AG04450 (cell line): ENCODE results near the gene INA. TPM values are rescaled to one million over a fixed set of nuclear protein-coding genes. Genes with fewer than 3 reads are reported as not detected.

Source experiments
- CTCF ChIA-PET: fragments of 300-600, 350-600 bp; formaldehyde crosslinking; extraction: SDS; loops from one replicate; lab custom pipeline; 2022; ENCODE audit warnings: antibody characterized with exemption, inconsistent platforms; lab: Charles Lee
- POLR2A ChIA-PET: fragments of 350-600 bp; formaldehyde crosslinking; extraction: SDS; loops from one replicate; lab custom pipeline; 2021; ENCODE audit warnings: antibody characterized with exemption, inconsistent platforms; lab: Yijun Ruan, JAX
- DNase-seq: peaks from one replicate; pipeline ENCODE4 v3.0.0-alpha.2; 2011; ENCODE audit warnings: low read depth, low spot score
- H3K27ac ChIP-seq: one replicate; pipeline ENCODE4 v1.5.1; 2012; ENCODE audit warnings: low read depth, low read length, control low read depth
- H3K27me3 ChIP-seq: one replicate; pipeline ENCODE4 v1.6.0; 2012; ENCODE audit warnings: low read length; ENCODE audit not compliant: control insufficient read depth, insufficient read depth
- H3K4me3 ChIP-seq: 2 replicates; pipeline ENCODE4 v1.5.1; 2011; ENCODE audit warnings: mild to moderate bottlenecking, low read depth, low read length, control low read depth
- H3K9me3 ChIP-seq: 2 replicates; pipeline ENCODE4 v1.5.1; 2012; ENCODE audit warnings: low read length; ENCODE audit not compliant: control insufficient read depth, insufficient read depth
- polyA plus RNA-seq: library from polyadenylated mRNA; depleted of rRNA; stranded (reverse); fragments of >200 nt; gene quantifications from 2 replicates; pipeline ENCODE4 v1.2.3, GENCODE V29; 2011; rRNA removed
- small RNA-seq: library from RNA; depleted of rRNA; stranded (forward); fragments of <200 nt; gene quantifications from one replicate; pipeline ENCODE3, GENCODE V24; 2012; ENCODE audit warnings: low read depth; ENCODE audit not compliant: insufficient read length
- TF ChIP-seq, protein P1 (sequence below): IDR thresholded peaks from 2 replicates; pipeline ENCODE4 v1.5.1; 2011; ENCODE audit warnings: low read depth, low read length, control low read depth, inconsistent platforms

The INA gene
- polyA plus RNA-seq, 1 experiment = 6.6 TPM

DNA sequence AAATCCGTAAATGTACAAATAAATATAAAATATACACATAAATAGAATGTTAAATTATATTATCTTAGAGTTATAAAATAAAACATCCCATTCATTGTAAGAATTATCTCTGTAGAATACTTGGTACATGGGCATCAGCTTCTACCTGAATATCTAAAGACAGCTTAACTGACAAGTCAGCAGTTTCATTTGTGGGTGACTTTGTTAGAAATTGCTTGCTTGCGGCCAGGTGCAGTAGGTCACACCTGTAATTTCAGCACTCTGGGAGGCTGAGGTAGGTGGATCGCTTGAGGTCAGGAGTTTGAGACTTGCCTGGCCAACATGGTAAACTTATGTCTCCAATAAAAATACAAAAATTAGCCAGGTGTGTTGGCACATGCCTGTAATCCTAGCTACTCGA lies 59.4 kb downstream of the INA start:
- TF ChIP-seq, protein P1, sequence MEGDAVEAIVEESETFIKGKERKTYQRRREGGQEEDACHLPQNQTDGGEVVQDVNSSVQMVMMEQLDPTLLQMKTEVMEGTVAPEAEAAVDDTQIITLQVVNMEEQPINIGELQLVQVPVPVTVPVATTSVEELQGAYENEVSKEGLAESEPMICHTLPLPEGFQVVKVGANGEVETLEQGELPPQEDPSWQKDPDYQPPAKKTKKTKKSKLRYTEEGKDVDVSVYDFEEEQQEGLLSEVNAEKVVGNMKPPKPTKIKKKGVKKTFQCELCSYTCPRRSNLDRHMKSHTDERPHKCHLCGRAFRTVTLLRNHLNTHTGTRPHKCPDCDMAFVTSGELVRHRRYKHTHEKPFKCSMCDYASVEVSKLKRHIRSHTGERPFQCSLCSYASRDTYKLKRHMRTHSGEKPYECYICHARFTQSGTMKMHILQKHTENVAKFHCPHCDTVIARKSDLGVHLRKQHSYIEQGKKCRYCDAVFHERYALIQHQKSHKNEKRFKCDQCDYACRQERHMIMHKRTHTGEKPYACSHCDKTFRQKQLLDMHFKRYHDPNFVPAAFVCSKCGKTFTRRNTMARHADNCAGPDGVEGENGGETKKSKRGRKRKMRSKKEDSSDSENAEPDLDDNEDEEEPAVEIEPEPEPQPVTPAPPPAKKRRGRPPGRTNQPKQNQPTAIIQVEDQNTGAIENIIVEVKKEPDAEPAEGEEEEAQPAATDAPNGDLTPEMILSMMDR = no peak
- CTCF ChIA-PET = no interaction called here

More for the DNA sequence above, 59.4 kb downstream of the INA start:
- DNase-seq = no peak
- Histone ChIP-seq H3K27me3 (no peaks in the 10 kb centered on the region), H3K9me3 (no peaks in the 10 kb centered on the region), H3K27ac (no peak overlapping the region), H3K4me3 (no peak overlapping the region)
- POLR2A ChIA-PET = interaction anchor here (0.9 kb wide), 1 partner anchor 14 kb away, joined by 3 read pairs; the partner anchor contains the start of gene PCGF6

Small RNAs within 50 kb of the gene (small RNA-seq; reads per million reads assigned to genes)
- gene RNU11-3P = not detected

Other genes starting within 250 kb of the INA start
- 94.5 and 117 TPM in 2 replicates for gene NT5C2, start 83.9 kb upstream of the INA start, polyA plus RNA-seq
- gene RPEL1, start 31.3 kb upstream of the INA start, polyA plus RNA-seq = 0.15 and 0.20 TPM in 2 replicates
- 6.9 and 9.9 TPM in 2 replicates for gene PCGF6, start 74.0 kb downstream of the INA start, polyA plus RNA-seq
- 2.3 and 3.5 TPM in 2 replicates for gene TAF5, start 90.8 kb downstream of the INA start, polyA plus RNA-seq
- gene ATP5MK, start 119.3 kb downstream of the INA start, polyA plus RNA-seq = 258 and 407 TPM in 2 replicates
- 18.5 and 21.9 TPM in 2 replicates for gene PDCD11, start 119.5 kb downstream of the INA start, polyA plus RNA-seq
- 9.2 and 11.3 TPM in 2 replicates for gene CALHM2, start 175.2 kb downstream of the INA start, polyA plus RNA-seq
- gene CALHM1, start 181.8 kb downstream of the INA start, polyA plus RNA-seq = not detected in 2 replicates
- gene CALHM3, start 202.1 kb downstream of the INA start, polyA plus RNA-seq = not detected in 2 replicates
- 0.67 and 0.82 TPM in 2 replicates for gene NEURL1, start 216.6 kb downstream of the INA start, polyA plus RNA-seq